HG03025 (cell line): ENCODE measurements around the gene ALDH1A2.
"Not testable (repeated sequence)": the region's sequence is repeated elsewhere in the genome, so short reads cannot be mapped to it uniquely, and the experiment has no call there.

ENCODE experiments used
- ATAC-seq: cut with Tn5 transposase; IDR thresholded peaks from one replicate; pipeline ENCODE4 v1.9.1; 2021; ENCODE audit warnings: mild to moderate bottlenecking, moderate library complexity; ENCODE audit not compliant: unreplicated experiment, low FRiP score

Gene ALDH1A2

GRCh38 chr15:58043192-58043903 is 22.2 kb downstream of the ALDH1A2 start:
- ATAC-seq = no peak

- no peak for ATAC-seq
Measured at GRCh38 chr15:58042006-58042405, 23.5 kb downstream of the ALDH1A2 start.

GRCh38 chr15:58040150-58040549 is 25.4 kb downstream of the ALDH1A2 start:
- ATAC-seq = no peak

GRCh38 chr15:58039079-58040035 is 26.2 kb downstream of the ALDH1A2 start:
- ATAC-seq = no peak

- ATAC-seq = no peak
Measured at GRCh38 chr15:58038426-58039078, 27.0 kb downstream of the ALDH1A2 start.

- ATAC-seq = no peak
Measured at GRCh38 chr15:58037723-58038301, 27.7 kb downstream of the ALDH1A2 start.

GRCh38 chr15:58036579-58036978 is 28.9 kb downstream of the ALDH1A2 start:
- ATAC-seq = no peak

GRCh38 chr15:58028392-58028791 is 37.1 kb downstream of the ALDH1A2 start:
- ATAC-seq = not testable (repeated sequence)

- ATAC-seq = no peak
Measured at GRCh38 chr15:58026552-58026951, 39.0 kb downstream of the ALDH1A2 start.

GRCh38 chr15:58026051-58026450 is 39.5 kb downstream of the ALDH1A2 start:
- ATAC-seq = no peak

GRCh38 chr15:58021332-58022230 is 43.9 kb downstream of the ALDH1A2 start:
- no peak for ATAC-seq

GRCh38 chr15:58019503-58020376 is 45.8 kb downstream of the ALDH1A2 start:
- ATAC-seq = no peak

- no peak for ATAC-seq
Measured at GRCh38 chr15:58017869-58018268, 47.6 kb downstream of the ALDH1A2 start.

GRCh38 chr15:58016581-58017175 is 48.8 kb downstream of the ALDH1A2 start:
- no peak for ATAC-seq

- no peak for ATAC-seq
Measured at GRCh38 chr15:58015565-58015964, 49.9 kb downstream of the ALDH1A2 start.

GRCh38 chr15:58014470-58014869 is 51.0 kb downstream of the ALDH1A2 start:
- no peak for ATAC-seq

GRCh38 chr15:58014040-58014439 is 51.5 kb downstream of the ALDH1A2 start:
- no peak for ATAC-seq

GRCh38 chr15:58010983-58011382 is 54.5 kb downstream of the ALDH1A2 start:
- ATAC-seq = no peak
